Gastroesophageal sphincter (tissue), 4 donors: ENCODE results near the gene ST6GAL2. TPM values are rescaled to one million over a fixed set of nuclear protein-coding genes. Genes with fewer than 3 reads are reported as not detected.

Experiments
- ATAC-seq: fragments of 150-250 bp; one replicate; pipeline ENCODE4 v1.9.1; 2016; ENCODE audit warnings: mild to moderate bottlenecking, moderate library complexity
- H3K27ac ChIP-seq, 4 donors: fragments of 200-600 bp; sonication (generic) in 3 of 4; 1 replicate in 3 of 4; 2 replicates in 1 of 4; pipeline ENCODE4 v1.5.1; 2016 to 2019
- H3K27me3 ChIP-seq: fragments of 200-600 bp; sonication (generic); one replicate; pipeline ENCODE4 v1.5.1; 2019
- H3K36me3 ChIP-seq, 2 donors: fragments of 200-600 bp; sonication (generic); one replicate each; pipeline ENCODE4 v1.5.1; 2019; ENCODE audit warnings: control low read depth in 1 of 2
- H3K4me1 ChIP-seq, 3 donors: fragments of 200-600 bp; sonication (generic); 1 replicate in 2 of 3; 2 replicates in 1 of 3; pipeline ENCODE4 v1.5.1; 2016 to 2019; ENCODE audit warnings: control low read depth in 2 of 3
- H3K4me3 ChIP-seq, 2 donors: fragments of 200-600 bp; sonication (generic); one replicate each; pipeline ENCODE4 v1.5.1; 2019; ENCODE audit warnings: mild to moderate bottlenecking in 1 of 2, moderate library complexity in 1 of 2
- H3K9me3 ChIP-seq, 3 donors: fragments of 200-600 bp; sonication (generic); one replicate each; pipeline ENCODE4 v1.5.1; 2017 to 2019; ENCODE audit warnings: control low read depth in 2 of 3
- CTCF ChIP-seq, 4 experiments: fragments of 200-600 bp in 2 of 4; fragments of 450-650 bp in 2 of 4; sonication (generic) in 1 of 4; IDR thresholded peaks; one replicate each; pipeline ENCODE4 v1.5.1; 2017 to 2019; ENCODE audit warnings: antibody characterized with exemption in 4 of 4, mild to moderate bottlenecking in 2 of 4, moderate library complexity in 2 of 4
- EP300 ChIP-seq: sonication (generic); formaldehyde crosslinking; IDR thresholded peaks from one replicate; pipeline ENCODE4 v1.6.1; 2017; ENCODE audit warnings: antibody characterized with exemption, mild to moderate bottlenecking
- POLR2A ChIP-seq, 2 donors: fragments of 450-650 bp; IDR thresholded peaks; one replicate each; pipeline ENCODE4 v1.6.1; 2017; ENCODE audit warnings: antibody characterized with exemption in 2 of 2, mild to moderate bottlenecking in 2 of 2, moderate library complexity in 1 of 2
- POLR2AphosphoS5 ChIP-seq: sonication (generic); formaldehyde crosslinking; IDR thresholded peaks from one replicate; pipeline ENCODE4 v1.6.1; 2017; ENCODE audit warnings: antibody characterized with exemption
- WGBS, 2 donors: methylation state at CpG; one replicate each; pipeline ENCODE4 v1.1.5; 2018; ENCODE audit warnings: low coverage in 1 of 2; 5-methylcytosine and 5-hydroxymethylcytosine counted together
- total RNA-seq, 4 donors: library from RNA; depleted of rRNA; stranded (reverse); fragments of >200 nt; gene quantifications; one replicate each; pipeline ENCODE4 v1.1.0, GENCODE V29; 2016

ST6GAL2 gene
- total RNA-seq, 4 donors from 2014 or later: 2.4 to 29.0 (median 20.6) TPM

DNA sequence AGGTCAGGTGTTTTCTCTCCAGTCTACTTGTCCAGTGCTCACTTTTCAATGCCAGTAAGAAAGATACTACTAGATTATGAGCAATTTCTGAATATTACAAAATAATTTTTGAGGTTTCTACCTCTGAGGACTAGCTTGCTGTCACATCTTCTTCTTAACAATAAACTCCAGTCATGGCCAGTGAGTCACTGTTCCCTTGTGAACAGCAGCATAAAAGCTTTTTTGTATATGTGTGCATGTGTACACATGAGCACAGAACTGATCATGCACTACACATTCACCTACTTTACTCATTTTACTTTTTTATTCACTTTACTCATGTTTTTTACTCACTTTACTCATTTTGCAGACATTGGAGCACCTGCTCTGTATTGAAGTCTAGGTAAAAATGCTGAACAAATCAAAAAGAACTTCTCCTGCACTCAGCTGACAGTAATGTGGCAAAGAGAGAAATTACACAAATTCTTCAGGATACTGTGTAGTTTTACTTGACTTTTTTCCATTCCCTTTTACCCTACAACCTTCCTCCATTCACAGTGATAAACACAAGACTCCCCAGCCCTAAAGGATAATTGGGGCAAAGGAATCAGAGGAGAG, 28.0 kb downstream of the ST6GAL2 start:
- ATAC-seq: no peak
- Histone ChIP-seq H3K4me1 (peaks cover 0 to 35% (median 6%) of the 10 kb centered on the region in 3 donors), H3K36me3 (no peaks in the 10 kb centered on the region), H3K4me3 (no peak overlapping the region), H3K27me3 (no peaks in the 10 kb centered on the region), H3K9me3 (peaks cover 0 to 13% (median 0%) of the 10 kb centered on the region in 3 donors), H3K27ac (no peak overlapping the region)
- TF ChIP-seq EP300: no peak
- no peak for TF ChIP-seq CTCF (IDR thresholded peaks at IDR 0.05)
- no peak for TF ChIP-seq POLR2AphosphoS5
- no peak for TF ChIP-seq POLR2A (IDR thresholded peaks at IDR 0.05)

GRCh38 chr2:106853631-106854030, 32.3 kb downstream of the ST6GAL2 start:
- H3K27ac ChIP-seq: peak overlapping the region in 3 of 4 donors; percentile 50 to 72 (median 72)
- WGBS, 2 donors: 57 to 75% methylated on average over 1 to 2 of the region's 2 CpGs
- no peaks in the 10 kb centered on the region for H3K36me3 ChIP-seq
- H3K9me3 ChIP-seq: peaks cover 0 to 6% (median 0%) of the 10 kb centered on the region in 3 donors
- no peak overlapping the region for H3K4me3 ChIP-seq
- no peaks in the 10 kb centered on the region for H3K27me3 ChIP-seq
- H3K4me1 ChIP-seq: peaks cover 5 to 63% (median 10%) of the 10 kb centered on the region in 3 donors
- no peak for TF ChIP-seq CTCF (IDR thresholded peaks at IDR 0.05)
- TF ChIP-seq POLR2A (IDR thresholded peaks at IDR 0.05): no peak
- TF ChIP-seq POLR2AphosphoS5: no peak
- no peak for ATAC-seq

DNA sequence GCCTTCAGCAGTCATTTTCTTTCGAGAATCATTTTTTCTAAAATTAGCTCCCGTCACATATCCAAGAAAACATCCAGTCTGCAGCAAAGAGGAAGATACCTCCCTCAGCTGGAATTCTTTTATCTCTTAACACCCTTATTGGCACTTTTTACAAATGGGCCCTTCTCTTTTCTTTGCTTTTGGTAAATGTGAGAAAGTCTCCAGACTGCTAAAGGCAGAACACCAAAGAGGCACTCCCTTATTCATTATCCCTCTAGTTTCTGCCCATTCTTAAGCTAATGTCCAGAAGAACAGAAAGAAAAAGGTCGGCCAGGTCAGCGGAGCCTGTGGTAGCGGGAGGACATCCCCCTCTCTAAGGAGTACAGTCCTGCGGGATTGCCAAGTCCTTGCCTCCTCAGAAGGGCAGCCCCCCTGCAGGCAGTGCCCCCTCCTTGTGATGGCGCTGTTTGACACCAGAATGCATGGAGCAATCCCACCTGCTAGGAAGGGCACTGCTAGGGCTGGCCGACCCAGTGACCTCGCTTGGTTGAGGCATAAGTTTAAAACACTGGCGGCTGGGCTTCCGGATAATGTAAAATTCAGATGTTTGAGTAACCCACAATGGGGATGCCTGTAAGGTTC, 34.0 kb downstream of the ST6GAL2 start:
- H3K36me3 ChIP-seq: no peaks in the 10 kb centered on the region
- H3K4me1 ChIP-seq: peaks cover 5 to 77% (median 10%) of the 10 kb centered on the region in 3 donors
- peak overlapping the region; percentile 72 to 83 (median 76) for H3K27ac ChIP-seq
- no peak for TF ChIP-seq POLR2A (IDR thresholded peaks at IDR 0.05)
- no peak for TF ChIP-seq POLR2AphosphoS5
- TF ChIP-seq EP300: no peak
- TF ChIP-seq CTCF (IDR thresholded peaks at IDR 0.05): no peak
- H3K4me3 ChIP-seq: no peak overlapping the region
- H3K9me3 ChIP-seq: no peaks in the 10 kb centered on the region
- ATAC-seq: no peak
- H3K27me3 ChIP-seq: no peaks in the 10 kb centered on the region
- 38 to 39% methylated on average over 3 to 7 of the region's 11 CpGs for WGBS, 2 donors

GRCh38 chr2:106851087-106851874, 34.7 kb downstream of the ST6GAL2 start:
- WGBS, 2 donors: 13 to 20% methylated on average over 7 of the region's 7 CpGs
- Histone ChIP-seq H3K9me3 (no peaks in the 10 kb centered on the region), H3K27ac (peak overlapping the region; percentile 72 to 83 (median 76)), H3K4me3 (peak overlapping the region; percentile 22), H3K36me3 (no peaks in the 10 kb centered on the region), H3K4me1 (peaks cover 5 to 79% (median 10%) of the 10 kb centered on the region in 3 donors), H3K27me3 (no peaks in the 10 kb centered on the region)
- peak in 2 of 4 experiments; percentile 40 to 51 for TF ChIP-seq CTCF (IDR thresholded peaks at IDR 0.05)
- TF ChIP-seq POLR2AphosphoS5: peak; percentile 27
- TF ChIP-seq POLR2A (IDR thresholded peaks at IDR 0.05): no peak
- peak; percentile 56 for ATAC-seq
